ENCODE results near the gene FGFBP3.

Gene FGFBP3, protein sequence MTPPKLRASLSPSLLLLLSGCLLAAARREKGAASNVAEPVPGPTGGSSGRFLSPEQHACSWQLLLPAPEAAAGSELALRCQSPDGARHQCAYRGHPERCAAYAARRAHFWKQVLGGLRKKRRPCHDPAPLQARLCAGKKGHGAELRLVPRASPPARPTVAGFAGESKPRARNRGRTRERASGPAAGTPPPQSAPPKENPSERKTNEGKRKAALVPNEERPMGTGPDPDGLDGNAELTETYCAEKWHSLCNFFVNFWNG

DNA sequence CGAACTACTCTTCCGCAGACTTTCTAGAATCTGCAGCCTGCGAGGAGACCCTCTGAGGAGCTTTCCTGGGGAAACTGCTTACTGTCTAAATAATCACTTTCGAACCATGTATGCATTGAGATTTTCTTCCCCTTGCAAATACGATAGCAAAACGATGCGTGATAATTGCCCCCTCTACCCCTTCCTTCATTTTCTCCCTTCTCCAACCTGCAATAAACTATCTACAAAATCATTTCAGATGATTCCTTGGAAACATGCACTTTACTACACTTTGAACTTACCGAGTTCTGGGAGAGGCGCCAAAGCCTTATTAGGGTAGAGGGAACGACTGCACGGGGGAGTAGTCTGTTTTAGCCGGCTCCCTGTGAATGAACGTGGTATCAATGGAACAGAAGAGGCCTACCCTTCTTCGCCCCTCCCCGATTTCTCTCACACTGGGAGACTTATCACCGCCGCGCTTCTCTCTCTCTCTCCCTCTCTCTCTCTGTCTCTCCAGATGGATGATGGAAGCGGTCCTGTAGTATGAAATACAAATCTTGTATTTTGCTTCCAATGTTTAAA lies at the start of gene FGFBP3:
Gene FGFBP3, minus strand, starts transcription at position 370 of the 561 bp plus-strand sequence. CDS start 517 bp downstream, outside the sequence.
- peak; percentile 54 for DNase-seq (ENCODE audit: low spot score)

DNA sequence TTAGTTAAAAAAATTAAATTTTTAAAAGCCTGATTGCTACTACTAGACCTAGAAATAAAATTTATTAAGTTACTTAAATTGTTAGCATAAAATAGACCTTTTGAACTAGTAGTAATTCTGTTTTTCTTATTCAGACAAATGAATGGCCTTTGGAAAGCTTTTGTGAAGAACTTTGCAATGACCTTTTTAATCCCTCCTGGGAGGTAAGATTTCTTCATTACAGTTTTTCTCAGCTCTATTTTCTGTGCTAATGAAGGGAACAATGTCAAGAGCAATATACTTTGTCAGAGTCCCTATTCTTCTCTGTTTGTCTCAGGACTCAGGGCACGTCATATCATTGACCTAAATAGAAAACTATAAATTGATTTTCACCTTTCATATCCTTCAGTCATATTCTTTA lies 47.8 kb upstream of the FGFBP3 start:
- no peak for DNase-seq (ENCODE audit: low spot score)

DNA sequence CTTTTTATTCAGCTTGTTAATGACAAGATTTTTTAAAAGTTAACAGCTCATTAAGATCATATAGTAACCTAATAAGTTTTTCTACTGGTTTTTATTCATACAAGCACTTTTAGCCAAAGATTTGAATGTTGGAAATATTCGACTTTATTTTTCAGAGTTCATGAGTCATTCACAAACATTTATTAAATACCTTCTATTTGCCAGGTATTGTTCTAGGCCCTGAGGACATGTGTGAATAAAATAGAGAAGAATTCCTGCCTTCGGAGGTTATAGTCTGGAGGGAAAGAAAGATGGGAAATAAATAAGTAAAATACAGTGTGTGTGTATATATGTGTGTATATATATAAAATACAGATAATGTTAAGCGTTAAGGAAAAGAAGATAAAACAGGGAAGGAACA lies 45.8 kb upstream of the FGFBP3 start:
- DNase-seq (ENCODE audit: low spot score) = no peak

DNA sequence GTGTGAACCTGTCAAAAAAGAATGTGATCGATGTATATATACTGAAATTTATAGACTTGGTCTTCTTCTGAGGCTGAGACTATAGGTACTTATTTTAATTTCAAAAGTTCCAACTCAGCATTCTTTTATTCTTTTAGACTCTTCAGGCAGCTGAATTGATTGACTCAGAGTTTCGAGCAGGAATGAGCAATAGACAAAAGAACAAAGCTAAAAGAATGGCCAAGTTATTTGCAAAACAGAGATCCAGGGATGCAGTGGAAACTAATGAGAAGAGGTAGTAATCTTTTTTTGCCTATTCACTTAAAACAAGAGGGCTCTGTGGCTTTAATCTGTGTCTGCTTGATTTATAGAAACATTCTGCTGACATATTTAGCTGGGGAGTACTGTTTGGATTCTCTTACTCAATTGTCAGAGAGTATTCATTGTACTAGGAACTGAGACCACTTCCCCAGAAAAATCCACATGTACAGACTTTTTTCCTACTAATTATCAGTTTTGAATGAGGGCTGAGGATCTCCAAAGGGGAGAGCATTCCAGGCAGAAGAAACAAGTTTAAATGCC lies 44.4 kb upstream of the FGFBP3 start:
- DNase-seq (ENCODE audit: low spot score) = no peak

DNA sequence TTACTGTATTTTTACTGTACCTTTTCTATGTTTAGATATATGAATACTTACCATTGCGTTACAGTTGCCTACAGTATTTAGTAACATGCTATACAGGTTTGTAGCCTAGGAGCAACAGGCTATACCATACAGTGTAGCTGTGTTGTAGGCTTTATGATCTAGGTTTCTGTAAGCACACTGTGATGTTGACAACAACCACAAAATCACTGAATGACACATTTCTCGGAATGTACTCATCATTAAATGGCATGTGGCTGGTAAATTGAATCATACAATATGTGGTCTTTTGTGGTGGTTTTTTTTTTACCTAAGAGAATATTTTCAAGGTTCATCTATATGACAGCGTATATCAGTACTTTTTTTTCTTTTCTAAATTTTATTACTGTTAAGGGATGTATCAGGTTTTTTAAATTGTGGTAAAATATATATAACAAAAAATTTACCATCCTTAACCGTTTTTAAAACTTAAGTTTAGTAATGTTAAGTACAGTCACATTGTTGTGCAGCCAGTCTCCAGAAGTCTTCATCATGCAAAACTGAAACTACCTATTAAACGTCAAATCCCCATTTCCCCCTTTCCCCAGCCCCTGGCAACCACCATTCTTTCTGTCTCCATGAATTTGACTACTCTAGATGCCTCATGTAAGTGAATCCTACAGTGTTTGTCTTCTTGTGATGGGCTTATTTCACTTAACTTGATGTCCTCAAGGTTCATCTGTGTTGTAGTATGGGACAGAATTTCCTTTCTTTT lies 35.8 kb upstream of the FGFBP3 start:
- DNase-seq (ENCODE audit: low spot score) = no peak

DNA sequence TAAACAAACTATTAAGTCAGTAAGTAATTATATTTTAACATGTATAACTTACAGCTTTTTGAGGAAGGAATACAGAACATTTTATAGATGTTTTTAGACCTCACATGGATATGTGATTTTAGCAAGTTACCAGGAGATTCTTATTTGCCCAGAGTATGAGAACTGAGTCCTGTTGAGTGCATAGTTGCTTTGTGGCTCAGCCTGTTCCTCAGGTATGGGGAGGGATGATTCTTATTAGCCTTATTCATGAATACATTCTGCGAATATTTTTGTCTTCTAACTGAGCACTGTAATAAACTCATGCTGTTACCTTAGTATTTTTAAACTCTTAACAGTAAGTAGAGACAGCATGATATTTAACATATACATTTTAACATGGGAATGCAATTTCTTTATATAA lies 32.1 kb upstream of the FGFBP3 start:
- DNase-seq (ENCODE audit: low spot score) = no peak

DNA sequence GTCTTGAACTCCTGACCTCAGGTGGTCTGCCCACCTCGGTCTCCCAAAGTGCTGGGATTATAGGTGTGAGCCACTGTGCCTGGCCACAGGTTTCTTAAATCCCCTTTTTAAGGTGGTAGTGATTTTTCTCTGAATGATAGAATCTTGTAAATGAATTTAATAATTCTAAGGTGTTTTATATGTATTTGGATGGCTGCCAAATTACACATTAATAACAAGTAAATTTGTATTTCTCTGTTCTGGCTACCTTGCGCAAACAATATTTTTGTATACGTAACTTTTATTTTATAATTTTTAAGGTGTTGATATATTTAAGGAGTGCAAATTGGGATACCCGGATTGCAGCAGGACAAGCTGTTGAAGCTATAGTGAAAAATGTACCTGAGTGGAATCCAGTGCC lies 30.4 kb upstream of the FGFBP3 start:
- no peak for DNase-seq (ENCODE audit: low spot score)

DNA sequence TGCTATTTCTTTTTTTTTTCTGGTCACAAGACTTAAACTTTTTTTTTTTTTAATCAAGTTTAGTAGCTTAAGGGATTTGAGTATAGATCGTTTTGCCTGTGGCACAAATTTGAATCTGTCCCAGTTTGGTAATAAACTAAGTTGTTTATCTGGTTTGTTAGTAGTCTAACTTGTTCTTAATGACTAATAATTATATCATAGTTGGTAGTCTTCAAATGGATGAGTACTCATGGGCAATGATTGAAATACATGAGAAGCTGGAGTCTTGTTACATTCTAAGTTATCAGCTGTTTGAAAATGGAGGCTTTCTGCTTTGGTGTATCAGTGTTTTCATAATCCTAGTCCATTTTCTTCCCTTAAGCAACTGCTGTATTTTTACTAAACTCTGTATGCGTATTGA lies 26.6 kb upstream of the FGFBP3 start:
- DNase-seq (ENCODE audit: low spot score) = no peak

DNA sequence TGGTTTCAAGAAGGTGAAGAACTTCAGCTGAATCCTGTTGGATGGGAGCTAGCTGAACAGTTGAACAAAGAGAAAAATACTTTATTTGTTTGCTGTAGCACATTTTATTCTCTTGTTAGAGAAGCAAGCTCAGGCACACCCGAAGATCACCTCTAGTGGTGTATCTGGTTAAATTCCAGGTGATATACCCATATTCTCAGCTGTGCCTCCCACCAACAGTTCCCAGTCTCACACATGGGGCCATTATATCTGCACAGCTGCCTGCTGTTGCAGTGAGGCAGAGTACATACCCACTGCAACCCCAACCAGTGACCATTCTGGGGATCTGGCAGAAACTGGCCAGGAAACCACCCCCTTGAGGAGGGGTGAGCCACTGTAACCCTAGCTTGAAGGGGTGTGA lies 23.5 kb upstream of the FGFBP3 start:
- DNase-seq (ENCODE audit: low spot score) = no peak

DNA sequence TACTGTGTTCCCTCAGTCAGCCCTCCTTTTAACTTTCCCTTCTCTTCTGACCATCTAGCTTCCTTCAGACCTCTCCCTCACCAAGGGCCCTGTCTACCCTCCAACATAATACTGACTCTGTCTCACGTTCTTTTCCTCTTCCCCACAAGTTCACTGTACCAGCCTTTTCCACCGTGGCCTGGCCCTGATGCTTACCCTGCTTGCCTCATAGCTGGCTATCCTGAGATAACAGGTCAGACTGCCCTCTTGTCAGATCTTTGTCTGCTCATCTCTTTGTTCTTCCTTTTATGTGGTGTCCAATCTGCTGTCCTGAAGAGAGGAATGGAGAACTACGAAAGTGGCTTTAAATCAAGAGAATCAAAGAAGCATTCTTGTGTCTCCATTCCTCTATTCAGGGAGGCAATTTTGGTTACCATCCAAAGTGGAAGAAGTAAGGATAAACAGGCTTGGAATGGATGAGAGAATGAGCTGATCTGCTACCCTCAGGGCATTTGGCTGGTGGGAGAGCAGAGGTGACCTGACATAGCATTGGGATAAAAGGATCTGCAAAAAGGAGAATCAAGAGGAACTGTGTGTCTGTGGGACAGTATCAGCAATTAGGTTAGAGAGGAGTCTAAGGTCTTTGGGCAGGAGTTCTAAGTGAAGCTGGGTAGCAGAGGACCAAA lies 22.4 kb upstream of the FGFBP3 start:
- DNase-seq (ENCODE audit: low spot score) = no peak

DNA sequence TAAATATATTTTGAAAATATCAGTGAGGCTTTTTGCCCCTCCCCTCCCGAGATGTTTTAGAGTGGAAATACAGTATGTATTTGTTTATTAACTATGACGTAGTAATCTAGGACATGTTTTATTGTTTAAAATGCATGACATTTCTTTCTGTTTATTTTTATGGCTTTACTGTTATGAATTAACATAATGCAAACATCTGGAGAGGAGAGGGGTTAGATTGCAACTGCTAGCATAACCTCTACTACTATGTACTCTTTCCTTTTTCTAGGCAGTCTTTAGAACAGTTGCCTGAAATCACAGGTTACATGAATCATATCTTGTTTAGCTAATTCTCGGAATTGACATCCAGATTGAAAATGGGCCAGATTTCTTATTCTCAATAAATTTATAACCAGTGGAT lies 21.7 kb upstream of the FGFBP3 start:
- no peak for DNase-seq (ENCODE audit: low spot score)

DNA sequence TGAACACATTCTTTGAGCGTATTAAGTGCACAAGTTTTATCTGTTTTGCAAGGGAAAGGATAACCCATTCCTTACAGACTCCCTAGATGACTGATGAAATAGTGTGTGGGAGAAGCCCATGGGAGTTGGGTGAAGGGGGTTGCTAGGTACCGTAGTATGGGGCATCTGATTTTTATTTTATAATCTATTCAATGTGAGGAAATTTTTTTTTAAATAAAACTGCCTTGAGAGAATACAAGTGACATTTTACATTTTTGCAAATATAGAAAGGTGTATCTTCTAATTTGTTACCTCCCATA lies 15.7 kb upstream of the FGFBP3 start:
- no peak for DNase-seq (ENCODE audit: low spot score)

DNA sequence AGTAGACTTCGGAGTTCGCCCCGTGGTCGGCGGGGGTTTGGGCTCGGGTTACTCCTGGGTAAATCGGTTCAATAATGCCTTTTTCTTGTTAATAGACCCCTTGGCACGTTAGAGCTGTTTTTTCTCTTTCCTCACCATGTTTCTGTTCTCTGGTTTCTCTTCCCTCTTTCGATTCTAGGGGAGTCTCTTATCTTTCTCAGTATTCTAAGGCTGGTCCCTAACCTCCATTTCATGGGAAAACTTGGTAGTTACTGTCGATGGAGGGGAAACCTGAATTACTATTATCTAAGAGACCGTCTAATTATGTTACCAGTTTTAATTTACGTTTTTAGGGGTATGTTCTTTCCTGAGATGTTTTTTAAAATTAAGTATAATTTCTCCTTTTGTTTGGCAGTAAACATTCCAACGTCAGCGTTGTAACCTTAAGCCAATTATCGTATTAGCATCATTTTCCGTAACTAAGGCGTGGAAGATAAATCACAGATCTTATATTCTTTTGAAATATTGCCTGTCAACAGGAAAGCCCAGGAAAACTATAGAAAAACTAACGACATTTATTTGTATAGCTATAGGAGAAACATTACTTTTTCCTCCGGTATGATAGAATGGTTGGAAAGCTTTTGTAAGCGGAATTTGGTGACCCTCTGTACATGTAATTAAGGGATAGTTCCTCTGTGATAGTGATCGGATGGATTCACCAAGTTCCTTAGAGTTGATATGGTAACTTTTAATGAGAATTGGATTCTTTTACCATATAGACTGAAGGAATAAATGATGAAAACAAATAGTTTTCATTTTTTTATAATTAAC lies 15.1 kb upstream of the FGFBP3 start:
- DNase-seq (ENCODE audit: low spot score) = peak; percentile 39

DNA sequence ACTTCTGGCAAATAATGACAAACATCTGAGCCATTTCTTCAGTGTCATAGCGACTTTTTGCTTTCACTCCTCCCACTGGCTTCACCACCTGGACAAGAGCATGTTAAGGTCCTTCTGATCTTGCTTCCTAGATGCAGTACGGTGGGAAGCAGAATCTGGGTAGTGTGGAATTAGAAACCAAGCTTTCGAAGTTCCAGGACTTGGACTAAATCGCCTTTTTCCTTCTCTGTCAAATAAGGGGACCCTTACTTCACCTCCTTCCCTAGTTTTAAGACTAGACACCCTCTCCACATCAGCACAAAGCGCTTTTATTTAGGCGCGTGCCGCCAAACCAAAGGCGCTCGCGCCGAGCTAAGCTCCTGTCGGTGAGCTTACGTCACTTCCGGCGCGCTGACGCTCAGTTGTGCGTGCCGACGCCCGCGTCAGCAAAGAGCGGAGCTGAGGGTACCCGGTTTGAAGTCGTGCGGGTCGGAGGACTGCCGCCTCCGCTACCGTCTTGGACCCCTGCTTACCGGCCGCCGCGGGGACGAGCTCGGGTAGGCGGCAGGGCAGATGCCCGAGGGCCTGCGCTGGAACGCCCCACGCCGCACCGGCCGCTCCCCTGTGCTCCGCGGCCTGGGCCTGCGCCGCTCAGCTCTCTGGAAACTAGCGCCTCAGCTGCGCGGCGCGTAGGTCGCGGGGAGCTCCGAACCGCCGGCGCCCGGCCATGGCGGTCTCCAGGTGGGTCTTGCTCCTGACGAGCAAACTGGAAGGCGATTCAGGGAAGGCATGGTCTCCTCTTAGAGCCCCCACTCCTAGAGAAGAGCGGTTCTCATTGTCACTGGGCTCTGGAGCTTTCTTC lies 14.3 kb upstream of the FGFBP3 start, which contains the start of gene BTAF1:
Gene BTAF1, plus strand, starts transcription at position 400 of the 841 bp plus-strand sequence. Its CDS starts 307 bp downstream, at position 707.
- peak; percentile 95 for DNase-seq (ENCODE audit: low spot score)

DNA sequence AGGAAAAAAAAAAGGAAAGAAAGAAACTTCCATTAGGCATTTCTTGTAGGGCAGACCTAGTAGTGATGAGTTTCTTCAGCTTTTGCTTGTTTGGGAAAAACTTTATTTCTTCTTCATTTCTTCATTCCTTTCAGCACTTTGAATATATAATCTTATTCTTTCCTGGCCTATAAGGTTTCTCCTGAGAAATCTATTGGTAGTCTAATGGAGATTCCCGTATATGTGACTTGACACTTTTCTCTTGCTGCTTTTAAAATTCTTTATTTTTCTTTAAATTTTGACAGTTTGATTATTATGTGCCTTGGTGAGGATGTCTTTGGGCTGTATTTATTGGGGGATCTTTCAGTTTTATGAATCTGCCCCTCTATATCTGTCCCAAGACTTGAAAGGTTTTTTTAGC lies 10.4 kb upstream of the FGFBP3 start:
- DNase-seq (ENCODE audit: low spot score) = no peak

DNA sequence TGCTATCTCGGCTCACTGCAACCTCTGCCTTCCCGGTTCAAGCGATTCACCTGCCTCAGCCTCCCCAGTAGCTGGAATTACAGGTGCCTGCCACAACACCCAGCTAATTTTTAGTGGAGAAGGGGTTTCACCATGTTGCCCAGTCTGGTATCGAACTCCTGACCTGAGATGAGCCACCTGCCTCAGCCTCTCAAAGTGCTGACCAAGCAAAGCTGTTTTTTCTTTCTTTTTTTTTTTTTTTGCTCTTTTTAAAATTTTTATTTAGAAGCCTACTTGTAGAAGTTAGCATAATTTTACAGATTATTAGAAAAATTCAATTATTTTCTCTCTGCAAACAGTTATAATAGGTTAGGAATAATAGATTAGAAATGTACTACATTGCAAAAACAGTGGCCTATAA lies 1.2 kb upstream of the FGFBP3 start:
- DNase-seq (ENCODE audit: low spot score) = no peak

DNA sequence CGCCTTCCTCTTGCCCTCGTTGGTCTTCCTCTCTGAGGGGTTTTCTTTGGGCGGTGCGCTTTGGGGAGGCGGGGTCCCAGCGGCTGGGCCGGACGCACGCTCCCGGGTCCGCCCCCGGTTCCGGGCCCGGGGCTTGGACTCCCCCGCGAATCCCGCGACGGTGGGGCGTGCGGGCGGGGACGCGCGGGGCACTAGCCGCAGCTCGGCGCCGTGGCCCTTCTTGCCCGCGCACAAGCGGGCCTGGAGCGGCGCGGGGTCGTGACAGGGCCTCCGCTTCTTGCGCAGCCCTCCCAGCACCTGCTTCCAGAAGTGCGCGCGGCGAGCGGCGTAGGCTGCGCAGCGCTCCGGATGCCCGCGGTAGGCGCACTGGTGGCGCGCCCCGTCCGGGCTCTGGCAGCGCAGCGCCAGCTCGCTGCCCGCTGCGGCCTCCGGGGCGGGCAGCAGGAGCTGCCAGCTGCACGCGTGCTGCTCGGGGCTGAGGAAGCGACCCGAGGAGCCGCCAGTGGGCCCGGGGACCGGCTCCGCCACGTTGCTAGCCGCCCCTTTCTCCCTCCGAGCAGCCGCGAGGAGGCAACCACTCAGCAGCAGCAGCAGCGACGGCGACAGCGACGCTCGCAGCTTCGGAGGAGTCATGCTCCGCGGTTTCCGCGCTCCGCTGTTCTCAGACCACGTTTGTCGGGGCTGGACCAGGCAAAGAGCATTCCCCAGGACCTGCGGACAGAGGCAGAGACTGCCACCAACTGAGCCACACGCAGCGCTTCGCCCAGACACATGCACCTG lies 759 bp downstream of the FGFBP3 start:
- peak; percentile 65 for DNase-seq (ENCODE audit: low spot score)

DNA sequence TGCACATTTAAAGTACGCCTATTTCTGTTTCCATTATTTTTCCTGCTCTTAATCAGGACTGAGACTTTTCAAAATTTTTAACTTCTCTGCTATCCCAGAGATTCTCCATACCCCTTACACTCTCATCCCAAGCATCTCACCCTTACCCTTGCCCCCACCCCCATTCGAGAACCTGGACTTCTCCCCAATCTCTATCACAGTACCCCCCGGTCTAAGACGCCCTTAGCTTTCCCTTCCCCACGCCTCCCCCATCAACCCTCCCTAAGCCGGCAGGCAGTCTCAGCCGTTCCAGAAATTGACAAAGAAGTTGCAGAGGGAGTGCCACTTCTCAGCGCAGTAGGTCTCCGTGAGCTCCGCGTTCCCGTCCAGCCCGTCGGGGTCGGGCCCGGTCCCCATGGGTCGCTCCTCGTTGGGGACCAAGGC lies 1.4 kb downstream of the FGFBP3 start:
- no peak for DNase-seq (ENCODE audit: low spot score)

DNA sequence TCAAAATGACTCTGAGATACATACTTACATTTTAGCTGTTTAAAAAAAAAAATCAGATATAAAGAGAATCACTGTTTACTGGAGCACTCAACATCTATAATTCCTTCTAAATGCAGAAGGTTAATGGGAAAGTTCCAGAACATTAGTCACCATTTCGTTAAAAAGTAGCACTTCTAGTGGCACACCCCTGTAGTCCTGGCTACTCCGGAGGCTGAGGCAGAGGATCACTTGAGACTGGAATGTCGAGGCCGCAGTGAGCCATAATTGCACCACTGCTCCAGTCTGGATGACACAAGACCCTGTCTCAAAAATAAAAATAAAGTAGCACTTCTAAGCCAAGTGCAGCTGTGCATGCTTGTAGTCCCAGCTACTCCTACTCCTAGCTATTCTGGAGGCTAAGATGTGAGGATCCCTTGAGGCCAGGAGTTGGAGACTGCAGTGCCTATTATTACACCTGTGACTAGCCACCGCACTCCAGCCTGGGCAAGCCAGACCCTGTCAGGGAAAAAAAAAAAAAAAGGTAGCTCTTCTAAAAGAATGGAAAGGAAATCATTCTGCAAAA lies 2.2 kb downstream of the FGFBP3 start:
- DNase-seq (ENCODE audit: low spot score) = no peak

All from pons (tissue), 1 donor.